CD4-positive, alpha-beta T cell (primary cell): ENCODE measurements around the gene MAP3K9. TPM values are rescaled to one million over a fixed set of nuclear protein-coding genes. Genes with fewer than 3 reads are reported as not detected.

ENCODE experiments used
- ATAC-seq: fragments of 200-7000 bp; cut with Tn5 transposase; one replicate; pipeline ENCODE4 v1.10.0; 2022; ENCODE audit warnings: mild to moderate bottlenecking; ENCODE audit not compliant: poor library complexity
- CTCF ChIA-PET: fragments of 350-600 bp; sonication (Branson Sonifier 250); formaldehyde crosslinking; loops from one replicate; lab custom pipeline; 2021; ENCODE audit warnings: antibody characterized with exemption, inconsistent platforms; lab: Charles Lee
- POLR2A ChIA-PET: fragments of 350-600 bp; sonication (Branson Sonifier 250); formaldehyde crosslinking; loops from one replicate; lab custom pipeline; 2021; ENCODE audit warnings: antibody characterized with exemption, inconsistent platforms; lab: Charles Lee
- DNase-seq, 14 experiments: peaks; one replicate each; pipeline ENCODE4 v3.0.0-alpha.2; 2013 to 2020; ENCODE audit warnings: mixed read lengths in 2 of 14
- H3K27ac ChIP-seq, 2 donors: one replicate each; pipeline versions ENCODE4 v1.5.1 to v1.7.0; 2013; ENCODE audit warnings: low read length in 2 of 2, low read depth in 1 of 2, mild to moderate bottlenecking in 1 of 2
- H3K27me3 ChIP-seq, 2 experiments: 1 replicate in 1 of 2; 2 replicates in 1 of 2; pipeline versions ENCODE4 v1.6.1 to v1.7.0; 2013; ENCODE audit warnings: low read length in 2 of 2, control low read depth in 1 of 2, mild to moderate bottlenecking in 1 of 2, moderate library complexity in 1 of 2; ENCODE audit not compliant: insufficient read depth in 2 of 2, control insufficient read depth in 1 of 2
- H3K36me3 ChIP-seq: one replicate; pipeline ENCODE4 v1.6.1; 2013; ENCODE audit warnings: low read length, control low read depth; ENCODE audit not compliant: insufficient read depth
- H3K4me1 ChIP-seq: one replicate; pipeline ENCODE4 v1.6.1; 2013; ENCODE audit warnings: low read length, control low read depth; ENCODE audit not compliant: insufficient read depth
- H3K4me3 ChIP-seq: one replicate; pipeline ENCODE4 v1.5.1; 2013; ENCODE audit warnings: mild to moderate bottlenecking, low read length, moderate library complexity
- H3K9me3 ChIP-seq, 2 experiments: 1 replicate in 1 of 2; 2 replicates in 1 of 2; pipeline versions ENCODE4 v1.6.1 to v1.7.0; 2013; ENCODE audit warnings: low read length in 2 of 2, mild to moderate bottlenecking in 2 of 2, control low read depth in 1 of 2, moderate library complexity in 1 of 2; ENCODE audit not compliant: control insufficient read depth in 1 of 2, insufficient read depth in 1 of 2
- H3K27ac Mint-ChIP-seq: one replicate; pipeline ENCODE4 v1.8.0; 2020; ENCODE audit warnings: mixed read lengths
- H3K27me3 Mint-ChIP-seq: one replicate; pipeline ENCODE4 v1.8.0; 2021; ENCODE audit warnings: mixed read lengths
- H3K36me3 Mint-ChIP-seq: one replicate; pipeline ENCODE4 v1.8.0; 2021; ENCODE audit warnings: low read depth, mixed read lengths
- H3K4me1 Mint-ChIP-seq: one replicate; pipeline ENCODE4 v1.8.0; 2021; ENCODE audit warnings: low read depth, mixed read lengths
- H3K4me3 Mint-ChIP-seq: one replicate; pipeline ENCODE4 v1.8.0; 2020; ENCODE audit warnings: mild to moderate bottlenecking, mixed read lengths
- H3K9me3 Mint-ChIP-seq: one replicate; pipeline ENCODE4 v1.8.0; 2020; ENCODE audit warnings: mixed read lengths
- intact Hi-C, 2 experiments: fragments of 100-400 bp; cut with DNase I in 1 of 2; cut with micrococcal nuclease in 1 of 2; formaldehyde crosslinking; loops; one replicate each; pipeline versions ENCODE4 v1.15.1 to v1.9.0; 2023 to 2025; cut with DNase I, micrococcal nuclease
- total RNA-seq, 174 experiments: library from RNA in 2 of 174; stranded (reverse) in 2 of 174; gene quantifications; one replicate each; pipeline ENCODE4 v1.2.3 and lab custom pipeline; 2021 to 2026
- TF ChIP-seq, protein P1 (sequence below): fragments of 200-600 bp; IDR thresholded peaks from one replicate; pipeline ENCODE4 v1.8.0; 2022; ENCODE audit warnings: antibody characterized with exemption, mild to moderate bottlenecking

MAP3K9 gene
- total RNA-seq, 2 experiments from 2014 or later: 5.9 to 6.3 TPM

DNA sequence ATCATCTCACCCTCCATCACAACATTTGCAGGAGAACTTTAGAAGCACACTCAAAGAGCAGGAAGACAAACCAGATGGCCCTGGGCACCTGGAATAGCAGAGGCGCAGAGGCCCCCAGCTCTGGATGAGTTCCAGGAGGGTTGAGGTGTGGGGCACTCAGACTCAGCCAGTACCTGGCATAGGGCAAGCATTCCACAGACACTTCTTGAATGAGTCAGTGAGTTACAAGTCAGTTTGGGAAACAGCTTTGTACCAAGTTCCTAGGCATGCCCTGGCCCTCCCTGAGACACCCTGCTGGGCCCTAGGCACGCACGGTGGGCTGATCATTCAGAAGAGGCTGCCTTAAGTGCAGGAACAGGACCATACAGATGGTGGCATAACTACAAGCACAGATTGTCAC, 54.3 kb downstream of the MAP3K9 start:
- Histone ChIP-seq H3K4me3 (no peak overlapping the region), H3K4me1 (no peaks in the 10 kb centered on the region), H3K27me3 (no peaks in the 10 kb centered on the region), H3K27ac (no peak overlapping the region), H3K36me3 (peaks cover 8% of the 10 kb centered on the region), H3K9me3 (no peaks in the 10 kb centered on the region)
- TF ChIP-seq, protein P1, sequence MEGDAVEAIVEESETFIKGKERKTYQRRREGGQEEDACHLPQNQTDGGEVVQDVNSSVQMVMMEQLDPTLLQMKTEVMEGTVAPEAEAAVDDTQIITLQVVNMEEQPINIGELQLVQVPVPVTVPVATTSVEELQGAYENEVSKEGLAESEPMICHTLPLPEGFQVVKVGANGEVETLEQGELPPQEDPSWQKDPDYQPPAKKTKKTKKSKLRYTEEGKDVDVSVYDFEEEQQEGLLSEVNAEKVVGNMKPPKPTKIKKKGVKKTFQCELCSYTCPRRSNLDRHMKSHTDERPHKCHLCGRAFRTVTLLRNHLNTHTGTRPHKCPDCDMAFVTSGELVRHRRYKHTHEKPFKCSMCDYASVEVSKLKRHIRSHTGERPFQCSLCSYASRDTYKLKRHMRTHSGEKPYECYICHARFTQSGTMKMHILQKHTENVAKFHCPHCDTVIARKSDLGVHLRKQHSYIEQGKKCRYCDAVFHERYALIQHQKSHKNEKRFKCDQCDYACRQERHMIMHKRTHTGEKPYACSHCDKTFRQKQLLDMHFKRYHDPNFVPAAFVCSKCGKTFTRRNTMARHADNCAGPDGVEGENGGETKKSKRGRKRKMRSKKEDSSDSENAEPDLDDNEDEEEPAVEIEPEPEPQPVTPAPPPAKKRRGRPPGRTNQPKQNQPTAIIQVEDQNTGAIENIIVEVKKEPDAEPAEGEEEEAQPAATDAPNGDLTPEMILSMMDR: no peak
- H3K9me3 Mint-ChIP-seq: no peaks in the 10 kb centered on the region
- H3K27me3 Mint-ChIP-seq: no peaks in the 10 kb centered on the region
- H3K36me3 Mint-ChIP-seq: peaks cover 37% of the 10 kb centered on the region
- ChIA-PET CTCF (no interaction called here), POLR2A (no interaction called here)
- ATAC-seq (no peak), DNase-seq (no peak)
- H3K4me1 Mint-ChIP-seq: no peaks in the 10 kb centered on the region
- intact Hi-C loops: no loop called here
- no peak overlapping the region for H3K27ac Mint-ChIP-seq
- H3K4me3 Mint-ChIP-seq: no peak overlapping the region

DNA sequence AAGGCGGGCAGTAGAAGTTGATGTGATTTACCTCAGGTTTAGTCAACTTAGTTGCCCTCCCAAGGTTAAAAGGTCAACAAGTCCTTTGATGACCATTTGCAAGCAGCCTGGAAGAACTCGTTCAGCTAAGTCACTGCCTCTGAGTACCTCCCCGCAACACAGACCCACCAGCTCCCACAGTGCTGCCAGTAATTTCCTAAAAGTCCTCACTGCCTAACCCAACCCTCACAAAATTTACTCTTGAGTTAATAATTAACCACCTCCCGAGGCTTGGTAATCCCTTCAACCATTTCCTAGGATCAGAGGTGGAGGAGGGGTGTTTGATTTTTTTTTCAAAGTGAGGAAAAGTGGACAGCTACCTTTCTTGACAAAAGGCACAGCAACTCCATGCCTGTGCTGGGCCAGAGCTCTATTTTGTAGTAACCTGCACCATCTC, 55.8 kb downstream of the MAP3K9 start:
- Mint-ChIP-seq H3K4me3 (no peak overlapping the region), H3K4me1 (no peaks in the 10 kb centered on the region), H3K36me3 (peaks cover 42% of the 10 kb centered on the region), H3K27me3 (no peaks in the 10 kb centered on the region), H3K27ac (no peak overlapping the region), H3K9me3 (no peaks in the 10 kb centered on the region)
- Histone ChIP-seq H3K9me3 (no peaks in the 10 kb centered on the region), H3K27me3 (no peaks in the 10 kb centered on the region), H3K27ac (no peak overlapping the region), H3K4me1 (no peaks in the 10 kb centered on the region), H3K4me3 (no peak overlapping the region), H3K36me3 (peaks cover 18% of the 10 kb centered on the region)
- ChIA-PET CTCF (no interaction called here), POLR2A (no interaction called here)
- no peak for DNase-seq
- TF ChIP-seq, protein P1: no peak
- ATAC-seq: no peak
- intact Hi-C loops: no loop called here

GRCh38 chr14:70748422-70748821, 60.9 kb downstream of the MAP3K9 start:
- Mint-ChIP-seq H3K4me1 (no peaks in the 10 kb centered on the region), H3K27me3 (no peaks in the 10 kb centered on the region), H3K9me3 (no peaks in the 10 kb centered on the region), H3K36me3 (peaks cover 45% of the 10 kb centered on the region), H3K4me3 (no peak overlapping the region), H3K27ac (no peak overlapping the region)
- Histone ChIP-seq H3K4me1 (no peaks in the 10 kb centered on the region), H3K4me3 (no peak overlapping the region), H3K27ac (no peak overlapping the region), H3K27me3 (no peaks in the 10 kb centered on the region), H3K9me3 (no peaks in the 10 kb centered on the region), H3K36me3 (peaks cover 20% of the 10 kb centered on the region)
- intact Hi-C loops: loop anchor here in 1 of 2 experiments (10.0 kb wide), 1 partner anchor 1526 kb away; no protein-coding TSS in a partner anchor
- CTCF ChIA-PET: no interaction called here
- ATAC-seq (no peak), DNase-seq (no peak)
- TF ChIP-seq, protein P1: no peak
- POLR2A ChIA-PET: no interaction called here
